ENCODE results near the gene ACP1. TPM values are rescaled to one million over a fixed set of nuclear protein-coding genes. Genes with fewer than 3 reads are reported as not detected.

The ACP1 gene
- total and polyA plus RNA-seq, 2 of the 8 experiments (the other 6 are each of a cell fraction or from before 2014, with no cell fraction given), result 115 to 155 TPM

- peaks cover 6 to 19% (median 11%) of the 10 kb centered on the region in 4 experiments for H3K4me1 ChIP-seq (replicated peaks in 1 of 4; ENCODE audit: control insufficient read depth in 3 of 4, insufficient read depth in 4 of 4, low read length in 3 of 4)
- 97% methylated on average over 10 of the region's 14 CpGs; no CpG with 5 or more reads in 1 of the 2 experiments for WGBS, 2 experiments (ENCODE audit: extremely low coverage in 1 of 2, insufficient coverage in 1 of 2, insufficient read length in 1 of 2, insufficient replicate concordance in 2 of 2, low coverage in 1 of 2, low lambda C conversion rate in 2 of 2, missing lambda C conversion rate in 1 of 2)
- H3K18ac ChIP-seq (ENCODE audit: extremely low read depth, low read length), result no peak overlapping the region
- H3K36me3 ChIP-seq (ENCODE audit: control insufficient read depth in 2 of 4, insufficient read depth in 4 of 4, low read length in 3 of 4), result no peaks in the 10 kb centered on the region
- no peak overlapping the region for H3K14ac ChIP-seq (ENCODE audit: insufficient read length)
- no peak for DNase-seq (ENCODE audit: low read depth in 1 of 2, low spot score in 2 of 2)
- H3K56ac ChIP-seq (replicated peaks; ENCODE audit: insufficient read length, low read depth, low read length), result no peak overlapping the region
- H4K8ac ChIP-seq (ENCODE audit: extremely low read depth, insufficient read depth, low read length), result no peak overlapping the region
- no peak overlapping the region for H3K4me3 ChIP-seq (ENCODE audit: extremely low read depth in 1 of 4, insufficient read depth in 2 of 4, low read depth in 3 of 4, low read length in 4 of 4)
- no peak for FAIRE-seq
- H4K5ac ChIP-seq (ENCODE audit: insufficient read length, low read depth, low read length), result no peak overlapping the region
- peaks cover 5% of the 10 kb centered on the region; the same call in 1 of the 2 replicates for H3K23me2 ChIP-seq (ENCODE audit: low read depth, low read length)
- no peak overlapping the region for H4K91ac ChIP-seq (replicated peaks; ENCODE audit: insufficient read length, low read length)
- no peak overlapping the region for H3K23ac ChIP-seq (ENCODE audit: insufficient read length)
- H3K79me2 ChIP-seq (ENCODE audit: control insufficient read depth in 1 of 2, insufficient read depth in 2 of 2, low read length in 2 of 2), result no peaks in the 10 kb centered on the region
- H3K27me3 ChIP-seq (replicated peaks in 1 of 4; ENCODE audit: control insufficient read depth in 3 of 4, extremely low read depth in 1 of 4, insufficient read depth in 3 of 4, low read length in 3 of 4), result no peaks in the 10 kb centered on the region; a peak in 1 of 7 replicates
- peaks cover 0 to 2% of the 10 kb centered on the region in 2 experiments for H4K20me1 ChIP-seq (replicated peaks in 1 of 2; ENCODE audit: control insufficient read depth in 1 of 2, insufficient read depth in 2 of 2, low read length in 2 of 2)
- H2BK120ac ChIP-seq (replicated peaks; ENCODE audit: low read depth, low read length), result no peak overlapping the region
- CTCF ChIA-PET (ENCODE audit: partially characterized antibody), result interaction anchor here (0.6 to 1.4 kb wide), 5 partner anchors 12 to 70 kb away, joined by 3 to 5 read pairs (median 3); no protein-coding TSS in a partner anchor
- no peak overlapping the region for H2BK20ac ChIP-seq (ENCODE audit: low read length)
- POLR2A ChIA-PET (ENCODE audit: partially characterized antibody), result no interaction called here
- no peak overlapping the region for H3K4me2 ChIP-seq (ENCODE audit: insufficient read depth in 1 of 2, low read depth in 2 of 2, low read length in 2 of 2)
- no peak overlapping the region for H3K9ac ChIP-seq (replicated peaks in 1 of 4; ENCODE audit: extremely low read depth in 1 of 4, low read depth in 3 of 4, low read length in 3 of 4)
- TF ChIP-seq POLR2AphosphoS5 (IDR thresholded peaks at IDR 0.05; ENCODE audit: low read depth, low read length) (no peak), BACH1 (IDR thresholded peaks at IDR 0.05; ENCODE audit: low read length) (no peak), USF2 (IDR thresholded peaks at IDR 0.05; ENCODE audit: low read length) (no peak), CTCF (IDR thresholded peaks at IDR 0.05; ENCODE audit: control extremely low read depth in 1 of 3, insufficient read depth in 1 of 3, low read depth in 1 of 3, low read length in 3 of 3) (no peak), RXRA (IDR thresholded peaks at IDR 0.05; ENCODE audit: insufficient read depth, low read depth, low read length) (no peak), TEAD4 (IDR thresholded peaks at IDR 0.05; ENCODE audit: low read depth, low read length) (no peak), MAX (IDR thresholded peaks at IDR 0.05) (no peak)
- no peak overlapping the region for H2BK12ac ChIP-seq (ENCODE audit: low read depth, low read length)
- no peak overlapping the region for H3K27ac ChIP-seq (ENCODE audit: low read depth, low read length)
- no peaks in the 10 kb centered on the region for H3K79me1 ChIP-seq (ENCODE audit: low read depth, low read length)
- H2AK5ac ChIP-seq (ENCODE audit: low read depth, low read length), result no peak overlapping the region
- H2AFZ ChIP-seq (ENCODE audit: low read length), result 0 out of 2 replicates have a peak overlapping the region, but pooled peaks have one; percentile 45
- H2BK15ac ChIP-seq (ENCODE audit: low read length), result no peak overlapping the region
- no peak overlapping the region for H3K4ac ChIP-seq (replicated peaks; ENCODE audit: insufficient read length, low read depth, low read length)
- H3K9me3 ChIP-seq (ENCODE audit: insufficient read depth in 2 of 2, low read depth in 1 of 2, low read length in 1 of 2), result no peaks in the 10 kb centered on the region; a peak in 1 of 4 replicates
- H2BK5ac ChIP-seq (ENCODE audit: low read depth, low read length), result 0 out of 2 replicates have a peak overlapping the region, but pooled peaks have one; percentile 44
Measured at GRCh38 chr2:313991-314390, 49.2 kb downstream of the ACP1 start.

Data from H1 (cell line).